Rectal smooth muscle tissue (tissue), 1 donor: ENCODE data around the gene YRDC.
A peak's percentile ranks its signal among the peaks of the same experiment; 100 is the strongest.

Experiments used
- H3K27ac ChIP-seq: one replicate; pipeline ENCODE4 v1.7.0; 2013; ENCODE audit warnings: low read depth, low read length, inconsistent platforms
- H3K27me3 ChIP-seq: one replicate; pipeline ENCODE4 v1.7.0; 2013; ENCODE audit warnings: low read length; ENCODE audit not compliant: control insufficient read depth, insufficient read depth
- H3K36me3 ChIP-seq: one replicate; pipeline ENCODE4 v1.7.0; 2013; ENCODE audit warnings: low read length; ENCODE audit not compliant: control insufficient read depth, insufficient read depth
- H3K4me1 ChIP-seq: one replicate; pipeline ENCODE4 v1.7.0; 2013; ENCODE audit warnings: low read length; ENCODE audit not compliant: control insufficient read depth, insufficient read depth
- H3K4me3 ChIP-seq: one replicate; pipeline ENCODE4 v1.7.0; 2013; ENCODE audit warnings: low read length
- H3K9ac ChIP-seq: one replicate; pipeline ENCODE4 v1.7.0; 2013; ENCODE audit warnings: low read length

Gene YRDC

GRCh38 chr1:37813529-37814145 lies 5.6 kb upstream of the YRDC start:
- no peaks in the 10 kb centered on the region for H3K27me3 ChIP-seq
- peaks cover 12% of the 10 kb centered on the region for H3K36me3 ChIP-seq
- peaks cover 7% of the 10 kb centered on the region for H3K4me1 ChIP-seq
- H3K4me3 ChIP-seq: no peak overlapping the region
- no peak overlapping the region for H3K9ac ChIP-seq
- H3K27ac ChIP-seq: no peak overlapping the region

- Histone ChIP-seq H3K27ac (no peak overlapping the region), H3K4me1 (peaks cover 8% of the 10 kb centered on the region), H3K27me3 (no peaks in the 10 kb centered on the region), H3K36me3 (peaks cover 12% of the 10 kb centered on the region), H3K9ac (no peak overlapping the region), H3K4me3 (no peak overlapping the region)
Measured at GRCh38 chr1:37811027-37811655, 3.1 kb upstream of the YRDC start.

GRCh38 chr1:37809942-37810341 lies 1.9 kb upstream of the YRDC start:
- Histone ChIP-seq H3K27ac (no peak overlapping the region), H3K36me3 (peaks cover 13% of the 10 kb centered on the region), H3K27me3 (no peaks in the 10 kb centered on the region), H3K4me3 (no peak overlapping the region), H3K4me1 (peaks cover 8% of the 10 kb centered on the region), H3K9ac (no peak overlapping the region)

GRCh38 chr1:37808369-37809319 lies 636 bp upstream of the YRDC start:
- H3K4me1 ChIP-seq: peaks cover 8% of the 10 kb centered on the region
- H3K4me3 ChIP-seq: peak overlapping the region; percentile 91
- H3K9ac ChIP-seq: peak overlapping the region; percentile 64
- H3K27ac ChIP-seq: peak overlapping the region; percentile 90
- H3K36me3 ChIP-seq: peaks cover 23% of the 10 kb centered on the region
- H3K27me3 ChIP-seq: no peaks in the 10 kb centered on the region

GRCh38 chr1:37807220-37807554 lies 821 bp downstream of the YRDC start:
- Histone ChIP-seq H3K36me3 (peaks cover 27% of the 10 kb centered on the region), H3K9ac (peak overlapping the region; percentile 91), H3K4me1 (peaks cover 8% of the 10 kb centered on the region), H3K27me3 (no peaks in the 10 kb centered on the region), H3K4me3 (peak overlapping the region; percentile 91), H3K27ac (peak overlapping the region; percentile 90)

GRCh38 chr1:37802439-37802838 lies 5.6 kb downstream of the YRDC start:
- no peaks in the 10 kb centered on the region for H3K27me3 ChIP-seq
- peaks cover 27% of the 10 kb centered on the region for H3K36me3 ChIP-seq
- no peak overlapping the region for H3K4me3 ChIP-seq
- H3K4me1 ChIP-seq: peaks cover 4% of the 10 kb centered on the region
- no peak overlapping the region for H3K27ac ChIP-seq
- H3K9ac ChIP-seq: no peak overlapping the region

- Histone ChIP-seq H3K27ac (no peak overlapping the region), H3K27me3 (no peaks in the 10 kb centered on the region), H3K4me3 (no peak overlapping the region), H3K4me1 (no peaks in the 10 kb centered on the region), H3K36me3 (no peaks in the 10 kb centered on the region), H3K9ac (no peak overlapping the region)
Measured at GRCh38 chr1:37797750-37798345, 10.2 kb downstream of the YRDC start.

- H3K27ac ChIP-seq: no peak overlapping the region
- H3K9ac ChIP-seq: no peak overlapping the region
- H3K36me3 ChIP-seq: no peaks in the 10 kb centered on the region
- no peaks in the 10 kb centered on the region for H3K27me3 ChIP-seq
- H3K4me3 ChIP-seq: no peak overlapping the region
- H3K4me1 ChIP-seq: no peaks in the 10 kb centered on the region
Measured at GRCh38 chr1:37795340-37796125, 12.5 kb downstream of the YRDC start.

- H3K36me3 ChIP-seq: no peaks in the 10 kb centered on the region
- no peak overlapping the region for H3K27ac ChIP-seq
- H3K4me3 ChIP-seq: peak overlapping the region; percentile 43
- H3K27me3 ChIP-seq: no peaks in the 10 kb centered on the region
- no peaks in the 10 kb centered on the region for H3K4me1 ChIP-seq
- H3K9ac ChIP-seq: no peak overlapping the region
Measured at GRCh38 chr1:37794372-37795339, 13.4 kb downstream of the YRDC start.

- Histone ChIP-seq H3K9ac (no peak within 1 kb of the TSS), H3K27ac (no peak within 1 kb of the TSS), H3K27me3 (no peaks in the 10 kb centered on the region)
Measured at GRCh38 chr1:37793773-37794371, 14.1 kb downstream of the YRDC start, which contains the start of gene MANEAL. TSS of gene MANEAL (plus strand) at chr1:37793847. CDS start at chr1:37794183, 336 bp downstream.

More at GRCh38 chr1:37793773-37794371, 14.1 kb downstream of the YRDC start, which contains the start of gene MANEAL:
- no peaks in the 10 kb centered on the region for H3K4me1 ChIP-seq
- H3K36me3 ChIP-seq: no peaks in the 10 kb centered on the region
- H3K4me3 ChIP-seq: peak within 1 kb of the TSS; percentile 62
